Duodenal mucosa (tissue), 2 donors: Measurements from ENCODE around the gene CACNA2D3.

Experiments
- H3K27ac ChIP-seq: one replicate; pipeline ENCODE4 v1.7.0; 2013; ENCODE audit warnings: low read depth, low read length
- H3K27me3 ChIP-seq, 2 donors: one replicate each; pipeline ENCODE4 v1.7.0; 2013; ENCODE audit warnings: low read length in 2 of 2, control low read depth in 1 of 2; ENCODE audit not compliant: insufficient read depth in 2 of 2, control insufficient read depth in 1 of 2
- H3K36me3 ChIP-seq, 2 donors: one replicate each; pipeline ENCODE4 v1.7.0; 2013; ENCODE audit warnings: low read length in 2 of 2, control low read depth in 1 of 2; ENCODE audit not compliant: insufficient read depth in 2 of 2, control insufficient read depth in 1 of 2
- H3K4me1 ChIP-seq, 2 donors: one replicate each; pipeline ENCODE4 v1.7.0; 2013; ENCODE audit warnings: low read length in 2 of 2, control low read depth in 1 of 2; ENCODE audit not compliant: insufficient read depth in 2 of 2, control insufficient read depth in 1 of 2
- H3K4me3 ChIP-seq, 2 donors: one replicate each; pipeline ENCODE4 v1.7.0; 2013; ENCODE audit warnings: low read length in 2 of 2, low read depth in 1 of 2
- H3K9ac ChIP-seq, 2 donors: one replicate each; pipeline ENCODE4 v1.7.0; 2013; ENCODE audit warnings: low read length in 2 of 2, low read depth in 1 of 2
- H3K9me3 ChIP-seq, 2 donors: one replicate each; pipeline ENCODE4 v1.7.0; 2013; ENCODE audit warnings: low read length in 2 of 2, control low read depth in 1 of 2; ENCODE audit not compliant: control insufficient read depth in 1 of 2

Gene CACNA2D3

GRCh38 chr3:54139630-54140029 lies 17.3 kb downstream of the CACNA2D3 start:
- H3K27me3 ChIP-seq = peaks cover 0 to 6% of the 10 kb centered on the region in 2 donors
- no peak overlapping the region for H3K4me3 ChIP-seq
- no peak overlapping the region for H3K27ac ChIP-seq
- H3K9ac ChIP-seq = no peak overlapping the region
- H3K4me1 ChIP-seq = no peaks in the 10 kb centered on the region
- no peaks in the 10 kb centered on the region for H3K36me3 ChIP-seq
- H3K9me3 ChIP-seq = no peaks in the 10 kb centered on the region

DNA sequence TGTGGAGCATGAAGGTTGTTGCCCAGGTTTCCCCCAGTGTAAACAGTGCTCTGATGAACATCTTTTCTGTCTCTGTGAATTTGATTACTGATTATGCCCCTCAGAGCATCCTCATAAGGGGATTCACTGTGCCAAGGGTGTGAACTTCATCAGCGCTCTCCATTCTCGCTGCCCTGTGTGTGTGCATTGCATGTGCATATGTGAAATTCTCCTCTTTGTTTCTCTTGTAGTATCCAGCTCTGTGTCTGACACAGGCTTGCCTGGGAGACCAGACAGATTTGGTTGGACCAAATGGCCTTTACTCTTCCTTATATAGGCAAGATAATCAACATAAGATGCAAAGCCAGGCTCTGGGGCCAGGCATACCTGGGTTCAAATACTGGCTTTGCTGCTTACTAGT lies 21.9 kb downstream of the CACNA2D3 start:
- Histone ChIP-seq H3K36me3 (no peaks in the 10 kb centered on the region), H3K4me3 (no peak overlapping the region)

DNA sequence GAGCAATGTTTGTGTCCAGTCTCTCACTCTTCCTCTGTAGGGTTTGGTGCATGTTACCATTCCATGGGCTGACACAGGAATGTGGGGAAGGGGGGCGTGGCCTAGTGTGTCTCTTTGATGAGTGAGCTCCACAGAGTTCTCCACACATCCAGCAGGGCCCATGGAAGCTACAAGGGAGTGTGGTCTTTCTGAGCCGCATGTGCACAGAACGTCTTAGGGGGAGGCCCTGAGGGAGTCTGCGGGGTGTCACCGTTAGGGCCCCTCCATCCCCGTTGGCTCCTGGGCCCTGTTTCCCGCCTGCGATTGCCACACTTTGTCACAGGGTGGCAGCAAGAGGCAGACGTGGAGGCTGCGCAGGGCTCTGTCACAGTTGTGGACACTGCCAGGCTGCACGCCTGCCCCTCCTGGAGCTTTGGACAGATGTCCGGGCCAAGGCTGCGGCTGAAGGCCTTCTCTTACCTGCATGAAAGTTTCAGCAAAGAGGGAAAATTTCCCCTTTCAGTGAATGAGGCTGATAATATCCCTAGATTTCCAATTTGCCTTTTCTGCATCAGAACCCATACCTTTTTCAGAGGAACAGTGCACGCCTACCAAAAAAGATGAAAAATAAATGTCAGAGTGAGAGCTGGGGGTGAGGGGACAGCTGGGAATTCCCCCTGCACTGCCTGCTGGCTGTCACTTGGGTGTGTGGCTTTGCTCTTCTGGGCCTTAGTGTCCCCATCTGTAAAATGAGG lies 24.3 kb downstream of the CACNA2D3 start:
- Histone ChIP-seq H3K9me3 (no peaks in the 10 kb centered on the region), H3K27me3 (no peaks in the 10 kb centered on the region), H3K36me3 (no peaks in the 10 kb centered on the region), H3K4me3 (no peak overlapping the region), H3K9ac (no peak overlapping the region), H3K27ac (no peak overlapping the region), H3K4me1 (no peaks in the 10 kb centered on the region)

More for the DNA sequence above, 21.9 kb downstream of the CACNA2D3 start:
- no peak overlapping the region for H3K9ac ChIP-seq
- H3K9me3 ChIP-seq = no peaks in the 10 kb centered on the region
- H3K27ac ChIP-seq = no peak overlapping the region
- no peaks in the 10 kb centered on the region for H3K27me3 ChIP-seq
- H3K4me1 ChIP-seq = no peaks in the 10 kb centered on the region

- Histone ChIP-seq H3K27me3 (no peaks in the 10 kb centered on the region), H3K27ac (no peak overlapping the region), H3K9ac (no peak overlapping the region), H3K9me3 (no peaks in the 10 kb centered on the region), H3K4me3 (no peak overlapping the region), H3K4me1 (no peaks in the 10 kb centered on the region), H3K36me3 (no peaks in the 10 kb centered on the region)
Measured at GRCh38 chr3:54150864-54151467, 28.6 kb downstream of the CACNA2D3 start.

GRCh38 chr3:54153477-54153876 lies 31.1 kb downstream of the CACNA2D3 start:
- Histone ChIP-seq H3K9ac (no peak overlapping the region), H3K4me3 (no peak overlapping the region), H3K9me3 (no peaks in the 10 kb centered on the region), H3K27ac (no peak overlapping the region), H3K36me3 (no peaks in the 10 kb centered on the region), H3K4me1 (no peaks in the 10 kb centered on the region), H3K27me3 (no peaks in the 10 kb centered on the region)

GRCh38 chr3:54157860-54158259 lies 35.5 kb downstream of the CACNA2D3 start:
- Histone ChIP-seq H3K9ac (no peak overlapping the region), H3K9me3 (no peaks in the 10 kb centered on the region), H3K4me1 (no peaks in the 10 kb centered on the region), H3K27ac (no peak overlapping the region), H3K27me3 (peaks cover 0 to 3% of the 10 kb centered on the region in 2 donors), H3K36me3 (no peaks in the 10 kb centered on the region), H3K4me3 (no peak overlapping the region)

DNA sequence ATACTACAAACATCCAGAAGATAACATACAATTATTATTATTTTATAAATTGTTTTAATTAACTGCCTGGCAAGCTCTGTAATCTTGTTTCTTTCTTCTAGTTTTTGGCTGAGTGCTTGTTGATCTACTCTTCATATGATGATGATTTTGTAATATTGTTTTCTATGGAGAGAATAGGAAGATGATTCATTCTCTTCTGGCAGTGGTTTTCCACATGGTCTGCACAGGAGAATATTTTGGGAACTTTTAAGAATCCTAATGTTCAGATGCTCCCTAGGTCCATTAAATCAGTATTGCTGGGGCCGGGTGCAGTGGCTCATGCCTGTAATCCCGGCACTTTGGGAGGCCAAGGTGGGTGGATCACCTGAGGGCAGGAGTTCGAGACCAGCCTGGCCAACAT lies 37.6 kb downstream of the CACNA2D3 start:
- no peaks in the 10 kb centered on the region for H3K4me1 ChIP-seq
- H3K36me3 ChIP-seq = no peaks in the 10 kb centered on the region
- no peak overlapping the region for H3K9ac ChIP-seq
- no peak overlapping the region for H3K27ac ChIP-seq
- H3K4me3 ChIP-seq = no peak overlapping the region
- no peaks in the 10 kb centered on the region for H3K9me3 ChIP-seq
- H3K27me3 ChIP-seq = peaks cover 0 to 3% of the 10 kb centered on the region in 2 donors

DNA sequence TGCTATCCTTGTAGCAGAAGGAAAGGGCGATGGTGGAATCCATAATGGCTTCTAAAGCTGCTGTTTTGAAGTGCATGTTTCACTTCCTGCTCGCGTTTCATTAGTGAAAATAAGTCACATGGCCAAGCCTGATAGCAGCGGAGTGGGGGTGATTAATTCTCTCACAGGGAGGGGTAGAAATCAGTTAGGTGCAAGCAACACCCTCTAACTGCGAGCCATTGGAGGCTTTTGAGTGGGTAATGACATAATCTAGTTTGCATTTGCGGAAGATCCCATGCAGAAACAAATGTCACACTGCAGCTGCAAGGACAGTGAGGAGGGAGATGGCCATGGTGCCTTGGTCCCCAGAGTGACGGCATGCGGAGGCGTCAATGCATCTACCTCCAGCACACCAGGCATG lies 41.1 kb downstream of the CACNA2D3 start:
- Histone ChIP-seq H3K9ac (no peak overlapping the region), H3K36me3 (no peaks in the 10 kb centered on the region), H3K27ac (no peak overlapping the region), H3K9me3 (no peaks in the 10 kb centered on the region), H3K4me3 (no peak overlapping the region), H3K27me3 (peaks cover 0 to 3% of the 10 kb centered on the region in 2 donors), H3K4me1 (no peaks in the 10 kb centered on the region)

DNA sequence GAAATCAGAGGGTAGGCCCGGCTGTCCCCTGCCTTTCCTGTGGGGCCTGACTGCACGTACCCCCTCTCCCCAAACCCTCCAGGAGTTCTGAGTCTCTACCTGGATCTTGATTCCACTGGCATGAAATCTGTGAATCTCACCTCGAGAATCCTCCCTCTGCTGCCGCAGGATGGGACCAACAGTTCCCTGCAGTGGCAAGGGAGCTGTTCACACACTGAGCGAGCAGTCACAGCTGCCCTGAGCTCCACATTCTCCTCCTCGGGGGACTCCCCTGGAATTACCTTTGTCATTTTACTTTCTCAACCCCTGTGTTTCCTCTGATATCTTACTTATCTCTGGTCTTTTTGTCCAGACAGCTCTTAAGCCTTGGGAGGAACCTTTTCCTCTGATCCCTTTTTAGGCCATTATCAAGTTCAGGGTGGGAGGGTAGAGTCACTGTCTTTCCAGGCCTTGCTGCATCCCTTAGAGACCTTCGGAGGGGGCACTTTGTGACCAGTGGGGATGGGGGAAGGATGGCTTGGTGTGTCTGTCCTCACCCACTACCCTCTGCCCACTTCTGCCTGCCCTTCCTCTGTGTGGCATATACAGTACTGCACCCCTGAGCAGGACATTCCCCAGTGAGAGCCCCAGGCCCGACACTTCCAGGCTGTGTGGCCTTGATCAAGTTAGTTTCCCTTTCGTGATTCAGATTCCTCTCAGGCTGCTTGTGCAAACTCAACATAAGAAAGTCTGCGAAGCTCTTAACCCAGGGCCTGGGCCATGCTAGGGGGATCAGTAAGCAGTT lies 42.0 kb downstream of the CACNA2D3 start:
- Histone ChIP-seq H3K4me3 (no peak overlapping the region), H3K9ac (no peak overlapping the region), H3K27me3 (peaks cover 0 to 3% of the 10 kb centered on the region in 2 donors), H3K36me3 (no peaks in the 10 kb centered on the region), H3K4me1 (no peaks in the 10 kb centered on the region), H3K9me3 (no peaks in the 10 kb centered on the region), H3K27ac (no peak overlapping the region)

- H3K27ac ChIP-seq = no peak overlapping the region
Measured at GRCh38 chr3:54165865-54166264, 43.5 kb downstream of the CACNA2D3 start.

More at GRCh38 chr3:54165865-54166264, 43.5 kb downstream of the CACNA2D3 start:
- Histone ChIP-seq H3K4me3 (no peak overlapping the region), H3K9ac (no peak overlapping the region), H3K4me1 (no peaks in the 10 kb centered on the region), H3K9me3 (no peaks in the 10 kb centered on the region), H3K36me3 (no peaks in the 10 kb centered on the region), H3K27me3 (peaks cover 0 to 3% of the 10 kb centered on the region in 2 donors)
